SK-N-SH (cell line): ENCODE results near the gene RAB30. TPM values are rescaled to one million over a fixed set of nuclear protein-coding genes. Genes with fewer than 3 reads are reported as not detected.
A peak's percentile ranks its signal among the peaks of the same experiment; 100 is the strongest.

Experiments used
- CTCF ChIA-PET: fragments of 300-600, 350-600 bp; formaldehyde crosslinking; extraction: SDS; loops from one replicate; lab custom pipeline; 2021; lab: Yijun Ruan, JAX
- POLR2A ChIA-PET: fragments of 350-600 bp; sonication (Branson Sonifier 250); formaldehyde crosslinking; extraction: SDS; loops from one replicate; lab custom pipeline; 2020; ENCODE audit warnings: antibody characterized with exemption, inconsistent platforms; lab: Yijun Ruan, JAX
- DNase-seq: peaks from one replicate; pipeline ENCODE4 v3.0.0; 2012
- H2AFZ ChIP-seq: fragments of 200-600 bp; sonication (generic); 2 replicates; pipeline ENCODE4 v1.8.1; 2016; ENCODE audit warnings: antibody characterized with exemption, mild to moderate bottlenecking, low read depth
- H3F3A ChIP-seq: fragments of 200-600 bp; sonication (generic); replicated peaks from 2 replicates; pipeline ENCODE3; 2016; ENCODE audit warnings: antibody characterized with exemption, mild to moderate bottlenecking; ENCODE audit not compliant: insufficient read depth
- H3K27ac ChIP-seq, 2 experiments: fragments of 200-500 bp in 1 of 2; fragments of 200-600 bp in 1 of 2; sonication (Bioruptor generic) in 1 of 2; sonication (generic), shearing (Covaris generic) in 1 of 2; 2 replicates each; pipeline versions ENCODE4 v1.5.1 to v1.6.1; 2014 to 2016; ENCODE audit warnings: low read depth in 2 of 2, inconsistent platforms in 1 of 2, low read length in 1 of 2, mild to moderate bottlenecking in 1 of 2, mixed read lengths in 1 of 2
- H3K27me3 ChIP-seq: fragments of 200-600 bp; sonication (generic), shearing (Covaris generic); 2 replicates; pipeline ENCODE4 v1.6.1; 2016; ENCODE audit warnings: mixed run types; ENCODE audit not compliant: insufficient read depth
- H3K36me3 ChIP-seq, 2 experiments: fragments of 200-500 bp in 1 of 2; fragments of 200-600 bp in 1 of 2; sonication (Bioruptor generic) in 1 of 2; sonication (generic) in 1 of 2; replicated peaks in 1 of 2; 2 replicates each; pipeline versions ENCODE3 to v1.5.1; 2014 to 2016; ENCODE audit warnings: low read length in 1 of 2, mild to moderate bottlenecking in 1 of 2; ENCODE audit not compliant: insufficient read depth in 2 of 2, control insufficient read depth in 1 of 2
- H3K4me1 ChIP-seq, 2 experiments: fragments of 200-500 bp in 1 of 2; fragments of 200-600 bp in 1 of 2; sonication (Bioruptor generic) in 1 of 2; sonication (generic), shearing (Covaris generic) in 1 of 2; 2 replicates each; pipeline versions ENCODE4 v1.5.1 to v1.6.1; 2014 to 2016; ENCODE audit warnings: low read depth in 1 of 2, low read length in 1 of 2, mixed run types in 1 of 2; ENCODE audit not compliant: insufficient read depth in 2 of 2, control insufficient read depth in 1 of 2
- H3K4me2 ChIP-seq: fragments of 200-600 bp; sonication (generic), shearing (Covaris generic); 2 replicates; pipeline ENCODE4 v1.6.1; 2017; ENCODE audit warnings: mixed run types
- H3K4me3 ChIP-seq, 2 experiments: fragments of 200-500 bp in 1 of 2; fragments of 200-600 bp in 1 of 2; sonication (Bioruptor generic) in 1 of 2; sonication (generic), shearing (Covaris generic) in 1 of 2; 2 replicates each; pipeline versions ENCODE4 v1.5.1 to v1.8.1; 2014 to 2016; ENCODE audit warnings: low read depth in 2 of 2, inconsistent platforms in 1 of 2, low read length in 1 of 2, mild to moderate bottlenecking in 1 of 2, mixed read lengths in 1 of 2, moderate library complexity in 1 of 2
- H3K79me2 ChIP-seq: fragments of 200-600 bp; sonication (generic); 2 replicates; pipeline ENCODE4 v1.8.1; 2017; ENCODE audit warnings: mild to moderate bottlenecking; ENCODE audit not compliant: insufficient read depth
- H3K9ac ChIP-seq: fragments of 200-600 bp; sonication (generic); 2 replicates; pipeline ENCODE4 v1.6.1; 2017; ENCODE audit warnings: mixed run types
- H3K9me2 ChIP-seq: fragments of 200-600 bp; sonication (generic); 2 replicates; pipeline ENCODE4 v1.6.1; 2017; ENCODE audit warnings: mixed run types
- H3K9me3 ChIP-seq: fragments of 200-600 bp; sonication (generic); 2 replicates; pipeline ENCODE4 v1.6.1; 2017; ENCODE audit warnings: mixed run types, mild to moderate bottlenecking, moderate library complexity
- H4K20me1 ChIP-seq: fragments of 200-600 bp; sonication (generic); 2 replicates; pipeline ENCODE4 v1.6.1; 2017; ENCODE audit warnings: mild to moderate bottlenecking, mixed run types; ENCODE audit not compliant: insufficient read depth
- CHD2 ChIP-seq: fragments of 150-350 bp; IDR thresholded peaks from 2 replicates; pipeline ENCODE4 v1.6.1; 2018; ENCODE audit warnings: low read length; ENCODE audit not compliant: partially characterized antibody
- EP300 ChIP-seq, 2 experiments: IDR thresholded peaks; 2 replicates each; pipeline versions ENCODE4 v1.4.0 to v1.6.1; 2012; ENCODE audit warnings: borderline replicate concordance in 1 of 2, low read depth in 1 of 2, low read length in 1 of 2
- FOSL2 ChIP-seq: IDR thresholded peaks from 2 replicates; pipeline ENCODE4 v1.4.0; 2012; ENCODE audit warnings: low read depth, mild to moderate bottlenecking, moderate library complexity, borderline replicate concordance
- FOXJ3 ChIP-seq: sonication (generic); formaldehyde crosslinking; IDR thresholded peaks from 2 replicates; pipeline ENCODE4 v1.5.1; 2020; ENCODE audit warnings: mild to moderate bottlenecking, missing genetic modification reagents
- GABPA ChIP-seq: IDR thresholded peaks from 2 replicates; pipeline ENCODE4 v1.4.0; 2012; ENCODE audit warnings: low read depth, mild to moderate bottlenecking
- GATA2 ChIP-seq: sonication (generic); formaldehyde crosslinking; IDR thresholded peaks from 2 replicates; pipeline ENCODE4 v1.5.0; 2020; ENCODE audit warnings: mild to moderate bottlenecking, missing genetic modification reagents
- MEF2A ChIP-seq: IDR thresholded peaks from 2 replicates; pipeline ENCODE4 v1.4.0; 2012; ENCODE audit warnings: low read depth, borderline replicate concordance
- MXI1 ChIP-seq: IDR thresholded peaks from 2 replicates; pipeline ENCODE4 v1.6.1; 2012; ENCODE audit warnings: mild to moderate bottlenecking, low read depth, low read length, improper control_type of control experiment
- POLR2AphosphoS5 ChIP-seq: IDR thresholded peaks from 2 replicates; pipeline ENCODE4 v1.6.1; 2012; ENCODE audit warnings: low read depth, low read length
- RXRA ChIP-seq: IDR thresholded peaks from 2 replicates; pipeline ENCODE4 v1.4.0; 2012; ENCODE audit warnings: low read depth, mild to moderate bottlenecking, borderline replicate concordance
- SIN3A ChIP-seq: IDR thresholded peaks from 2 replicates; pipeline ENCODE4 v1.6.1; 2012; ENCODE audit warnings: low read depth, mild to moderate bottlenecking, low read length, moderate library complexity, borderline replicate concordance
- TEAD4 ChIP-seq: IDR thresholded peaks from 2 replicates; pipeline ENCODE4 v1.4.0; 2012; ENCODE audit warnings: mild to moderate bottlenecking, borderline replicate concordance; ENCODE audit not compliant: insufficient read depth
- WGBS: methylation state at CpG from one replicate; pipeline ENCODE4 v1.1.6; 2017; ENCODE audit warnings: low lambda C conversion rate; 5-methylcytosine and 5-hydroxymethylcytosine counted together
- polyA plus RNA-seq, 3 experiments: library from polyadenylated mRNA; depleted of rRNA; stranded (reverse); fragments of >200 nt; gene quantifications; 2 replicates each; pipeline ENCODE4 v1.2.3, GENCODE V29; 2012
- TF ChIP-seq, protein P1 (sequence below): fragments of 150-350 bp; IDR thresholded peaks from 2 replicates; pipeline ENCODE4 v1.6.1; 2017; ENCODE audit warnings: antibody characterized with exemption, low read length, low read depth, borderline replicate concordance
- TF ChIP-seq, protein P2 (sequence below): IDR thresholded peaks from 2 replicates; pipeline ENCODE4 v1.4.0; 2012; ENCODE audit warnings: low read depth, borderline replicate concordance
- TF ChIP-seq, protein P3 (sequence below): IDR thresholded peaks from 2 replicates; pipeline ENCODE4 v1.6.1; 2012; ENCODE audit warnings: mild to moderate bottlenecking, low read depth, low read length, moderate library complexity
- TF ChIP-seq, protein P4 (sequence below): IDR thresholded peaks from 2 replicates; pipeline ENCODE4 v1.4.0; 2012; ENCODE audit warnings: low read depth, borderline replicate concordance

The RAB30 gene
- polyA plus RNA-seq, 1 of the 3 experiments (the other 2 are of a cell fraction): 3.3 TPM

DNA sequence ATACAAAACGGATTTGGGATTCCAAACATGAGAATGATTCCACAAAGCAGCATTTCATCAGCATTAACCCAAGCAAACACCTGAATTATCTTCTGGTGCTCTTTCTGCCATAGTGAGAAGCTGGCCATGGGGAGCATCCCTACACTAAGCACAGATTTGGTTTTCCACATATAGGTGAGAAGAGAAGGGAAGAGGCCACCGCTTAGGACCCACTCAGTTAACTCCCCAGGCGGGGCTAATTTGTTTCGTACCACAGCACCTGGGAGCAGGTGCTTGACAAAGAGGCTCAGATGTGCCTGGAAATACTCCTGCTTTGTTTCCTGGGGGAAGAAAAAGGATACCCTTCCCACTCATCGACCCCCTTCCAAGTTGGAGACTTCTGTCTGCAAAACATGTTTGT is 64.2 kb downstream of the RAB30 start:
- no peaks in the 10 kb centered on the region for H3K27me3 ChIP-seq
- TF ChIP-seq SIN3A: no peak
- TF ChIP-seq GABPA: no peak
- no peak for TF ChIP-seq TEAD4
- no peak for TF ChIP-seq MEF2A
- TF ChIP-seq GATA2: no peak
- TF ChIP-seq, protein P1, sequence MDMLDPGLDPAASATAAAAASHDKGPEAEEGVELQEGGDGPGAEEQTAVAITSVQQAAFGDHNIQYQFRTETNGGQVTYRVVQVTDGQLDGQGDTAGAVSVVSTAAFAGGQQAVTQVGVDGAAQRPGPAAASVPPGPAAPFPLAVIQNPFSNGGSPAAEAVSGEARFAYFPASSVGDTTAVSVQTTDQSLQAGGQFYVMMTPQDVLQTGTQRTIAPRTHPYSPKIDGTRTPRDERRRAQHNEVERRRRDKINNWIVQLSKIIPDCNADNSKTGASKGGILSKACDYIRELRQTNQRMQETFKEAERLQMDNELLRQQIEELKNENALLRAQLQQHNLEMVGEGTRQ: no peak
- no peak for TF ChIP-seq CHD2
- TF ChIP-seq, protein P2, sequence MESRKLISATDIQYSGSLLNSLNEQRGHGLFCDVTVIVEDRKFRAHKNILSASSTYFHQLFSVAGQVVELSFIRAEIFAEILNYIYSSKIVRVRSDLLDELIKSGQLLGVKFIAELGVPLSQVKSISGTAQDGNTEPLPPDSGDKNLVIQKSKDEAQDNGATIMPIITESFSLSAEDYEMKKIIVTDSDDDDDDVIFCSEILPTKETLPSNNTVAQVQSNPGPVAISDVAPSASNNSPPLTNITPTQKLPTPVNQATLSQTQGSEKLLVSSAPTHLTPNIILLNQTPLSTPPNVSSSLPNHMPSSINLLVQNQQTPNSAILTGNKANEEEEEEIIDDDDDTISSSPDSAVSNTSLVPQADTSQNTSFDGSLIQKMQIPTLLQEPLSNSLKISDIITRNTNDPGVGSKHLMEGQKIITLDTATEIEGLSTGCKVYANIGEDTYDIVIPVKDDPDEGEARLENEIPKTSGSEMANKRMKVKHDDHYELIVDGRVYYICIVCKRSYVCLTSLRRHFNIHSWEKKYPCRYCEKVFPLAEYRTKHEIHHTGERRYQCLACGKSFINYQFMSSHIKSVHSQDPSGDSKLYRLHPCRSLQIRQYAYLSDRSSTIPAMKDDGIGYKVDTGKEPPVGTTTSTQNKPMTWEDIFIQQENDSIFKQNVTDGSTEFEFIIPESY: no peak
- CTCF ChIA-PET: interaction anchor here (0.9 to 1.7 kb wide), 5 partner anchors 9 to 101 kb away, joined by 3 to 4 read pairs (median 3); no protein-coding TSS in a partner anchor
- POLR2A ChIA-PET: interaction anchor here (0.9 to 1.2 kb wide), 4 partner anchors 9 to 150 kb away, joined by 3 to 6 read pairs (median 4); partner anchors contain the start of genes PCF11 and RAB30
- no peak overlapping the region for H2AFZ ChIP-seq
- no peaks in the 10 kb centered on the region for H4K20me1 ChIP-seq
- no peak overlapping the region for H3K4me2 ChIP-seq
- peaks cover 7% of the 10 kb centered on the region for H3F3A ChIP-seq
- H3K79me2 ChIP-seq: peaks cover 23% of the 10 kb centered on the region
- WGBS: 63% methylated on average over 3 of the region's 5 CpGs
- H3K4me1 ChIP-seq: peaks cover 19 to 30% of the 10 kb centered on the region in 2 experiments
- H3K9me2 ChIP-seq: no peaks in the 10 kb centered on the region
- DNase-seq: no peak
- H3K9ac ChIP-seq: no peak overlapping the region
- no peaks in the 10 kb centered on the region for H3K9me3 ChIP-seq
- peaks cover 0 to 4% of the 10 kb centered on the region in 2 experiments for H3K36me3 ChIP-seq
- H3K4me3 ChIP-seq: no peak overlapping the region
- peak overlapping the region in 1 of 2 experiments; percentile 87; a peak in 2 of 4 replicates for H3K27ac ChIP-seq

DNA sequence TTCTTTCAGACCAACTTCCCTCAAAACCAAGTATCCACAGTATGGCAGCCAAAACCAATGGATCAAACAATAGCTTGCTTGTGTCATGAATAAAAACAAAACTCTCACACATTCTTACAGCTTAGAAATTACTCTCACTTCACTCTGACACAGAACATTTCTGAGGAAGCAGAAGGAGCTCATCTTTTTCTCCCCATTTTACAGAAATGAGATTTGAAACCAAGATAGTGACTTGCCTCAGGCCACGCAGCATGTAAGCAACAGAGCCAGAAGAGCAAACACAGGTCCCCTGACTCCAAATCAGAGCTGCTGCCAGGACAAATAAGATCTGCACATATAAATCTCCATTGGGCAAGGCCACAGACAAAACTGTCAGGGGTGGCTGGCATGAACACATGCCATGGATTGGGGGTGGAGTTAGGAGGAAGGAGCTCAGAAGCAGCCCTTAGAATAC is 64.8 kb downstream of the RAB30 start:
- 71% methylated on average over 1 of the region's 1 CpG for WGBS
- no peak overlapping the region for H3K4me3 ChIP-seq
- TF ChIP-seq, protein P3, sequence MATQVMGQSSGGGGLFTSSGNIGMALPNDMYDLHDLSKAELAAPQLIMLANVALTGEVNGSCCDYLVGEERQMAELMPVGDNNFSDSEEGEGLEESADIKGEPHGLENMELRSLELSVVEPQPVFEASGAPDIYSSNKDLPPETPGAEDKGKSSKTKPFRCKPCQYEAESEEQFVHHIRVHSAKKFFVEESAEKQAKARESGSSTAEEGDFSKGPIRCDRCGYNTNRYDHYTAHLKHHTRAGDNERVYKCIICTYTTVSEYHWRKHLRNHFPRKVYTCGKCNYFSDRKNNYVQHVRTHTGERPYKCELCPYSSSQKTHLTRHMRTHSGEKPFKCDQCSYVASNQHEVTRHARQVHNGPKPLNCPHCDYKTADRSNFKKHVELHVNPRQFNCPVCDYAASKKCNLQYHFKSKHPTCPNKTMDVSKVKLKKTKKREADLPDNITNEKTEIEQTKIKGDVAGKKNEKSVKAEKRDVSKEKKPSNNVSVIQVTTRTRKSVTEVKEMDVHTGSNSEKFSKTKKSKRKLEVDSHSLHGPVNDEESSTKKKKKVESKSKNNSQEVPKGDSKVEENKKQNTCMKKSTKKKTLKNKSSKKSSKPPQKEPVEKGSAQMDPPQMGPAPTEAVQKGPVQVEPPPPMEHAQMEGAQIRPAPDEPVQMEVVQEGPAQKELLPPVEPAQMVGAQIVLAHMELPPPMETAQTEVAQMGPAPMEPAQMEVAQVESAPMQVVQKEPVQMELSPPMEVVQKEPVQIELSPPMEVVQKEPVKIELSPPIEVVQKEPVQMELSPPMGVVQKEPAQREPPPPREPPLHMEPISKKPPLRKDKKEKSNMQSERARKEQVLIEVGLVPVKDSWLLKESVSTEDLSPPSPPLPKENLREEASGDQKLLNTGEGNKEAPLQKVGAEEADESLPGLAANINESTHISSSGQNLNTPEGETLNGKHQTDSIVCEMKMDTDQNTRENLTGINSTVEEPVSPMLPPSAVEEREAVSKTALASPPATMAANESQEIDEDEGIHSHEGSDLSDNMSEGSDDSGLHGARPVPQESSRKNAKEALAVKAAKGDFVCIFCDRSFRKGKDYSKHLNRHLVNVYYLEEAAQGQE: no peak
- TF ChIP-seq EP300 (IDR thresholded peaks at IDR 0.05; ENCODE audit: borderline replicate concordance in 1 of 2, low read depth in 1 of 2, low read length in 1 of 2) (peak in 1 of 2 experiments; percentile 62; a peak in 1 of 4 replicates), GATA2 (peak; percentile 74), FOSL2 (no peak), FOXJ3 (CRISPR knock-in tag) (no peak), RXRA (no peak), POLR2AphosphoS5 (no peak), MXI1 (peak; percentile 63)
- TF ChIP-seq, protein P4, sequence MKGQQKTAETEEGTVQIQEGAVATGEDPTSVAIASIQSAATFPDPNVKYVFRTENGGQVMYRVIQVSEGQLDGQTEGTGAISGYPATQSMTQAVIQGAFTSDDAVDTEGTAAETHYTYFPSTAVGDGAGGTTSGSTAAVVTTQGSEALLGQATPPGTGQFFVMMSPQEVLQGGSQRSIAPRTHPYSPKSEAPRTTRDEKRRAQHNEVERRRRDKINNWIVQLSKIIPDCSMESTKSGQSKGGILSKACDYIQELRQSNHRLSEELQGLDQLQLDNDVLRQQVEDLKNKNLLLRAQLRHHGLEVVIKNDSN: no peak
- ChIA-PET CTCF (interaction anchor here (1.1 to 1.7 kb wide), 3 partner anchors 9 to 100 kb away, joined by 3 to 4 read pairs (median 4); no protein-coding TSS in a partner anchor), POLR2A (interaction anchor here (0.9 kb wide), 1 partner anchor 27 kb away, joined by 3 read pairs; no protein-coding TSS in a partner anchor)
- H3K4me2 ChIP-seq: no peak overlapping the region
- no peaks in the 10 kb centered on the region for H3K9me3 ChIP-seq
- H3K27ac ChIP-seq: peak overlapping the region in 1 of 2 experiments; percentile 87; a peak in 2 of 4 replicates
- H3F3A ChIP-seq: peaks cover 3% of the 10 kb centered on the region
- H3K9ac ChIP-seq: no peak overlapping the region
- H3K79me2 ChIP-seq: peaks cover 23% of the 10 kb centered on the region
- peaks cover 0 to 4% of the 10 kb centered on the region in 2 experiments for H3K36me3 ChIP-seq
- H3K4me1 ChIP-seq: peaks cover 22 to 25% of the 10 kb centered on the region in 2 experiments
- no peak overlapping the region for H2AFZ ChIP-seq
- no peaks in the 10 kb centered on the region for H3K9me2 ChIP-seq
- no peaks in the 10 kb centered on the region for H4K20me1 ChIP-seq
- peak; percentile 64 for DNase-seq
- H3K27me3 ChIP-seq: no peaks in the 10 kb centered on the region
